ENCODE measurements around the gene MCHR1.

GRCh38 chr22:40635940-40636379 lies 43.3 kb upstream of the MCHR1 start:
- TF ChIP-seq CTCF (IDR thresholded peaks at IDR 0.05; ENCODE audit: low read depth, low read length) (no peak), EZH2phosphoT487 (IDR thresholded peaks at IDR 0.05; ENCODE audit: low read depth) (no peak)

Data from OCI-LY3 (cell line).